ENCODE results near the gene TBX4.

The TBX4 gene

GRCh38 chr17:61464130-61464842 is 12.1 kb downstream of the TBX4 start:
- no peak for DNase-seq (ENCODE audit: low read depth in 2 of 2, low spot score in 1 of 2)

- no peak for DNase-seq (ENCODE audit: low read depth in 2 of 2, low spot score in 1 of 2)
Measured at GRCh38 chr17:61464843-61465180, 12.6 kb downstream of the TBX4 start.

- DNase-seq (ENCODE audit: low read depth in 2 of 2, low spot score in 1 of 2): no peak
Measured at GRCh38 chr17:61465550-61466237, 13.5 kb downstream of the TBX4 start.

- no peak for DNase-seq (ENCODE audit: low read depth in 2 of 2, low spot score in 1 of 2)
Measured at GRCh38 chr17:61466246-61466645, 14.0 kb downstream of the TBX4 start.

GRCh38 chr17:61467416-61468262 is 15.4 kb downstream of the TBX4 start:
- DNase-seq (ENCODE audit: low read depth in 2 of 2, low spot score in 1 of 2): no peak

- no peak for DNase-seq (ENCODE audit: low read depth in 2 of 2, low spot score in 1 of 2)
Measured at GRCh38 chr17:61468263-61468907, 16.2 kb downstream of the TBX4 start.

GRCh38 chr17:61469474-61469873 is 17.3 kb downstream of the TBX4 start:
- no peak for DNase-seq (ENCODE audit: low read depth in 2 of 2, low spot score in 1 of 2)

GRCh38 chr17:61469949-61470348 is 17.7 kb downstream of the TBX4 start:
- no peak for DNase-seq (ENCODE audit: low read depth in 2 of 2, low spot score in 1 of 2)

GRCh38 chr17:61470530-61471136 is 18.4 kb downstream of the TBX4 start:
- DNase-seq (ENCODE audit: low read depth in 2 of 2, low spot score in 1 of 2): no peak

- no peak for DNase-seq (ENCODE audit: low read depth in 2 of 2, low spot score in 1 of 2)
Measured at GRCh38 chr17:61474235-61474927, 22.2 kb downstream of the TBX4 start.

- DNase-seq (ENCODE audit: low read depth in 2 of 2, low spot score in 1 of 2): no peak
Measured at GRCh38 chr17:61474934-61475333, 22.7 kb downstream of the TBX4 start.

GRCh38 chr17:61475726-61476125 is 23.5 kb downstream of the TBX4 start:
- no peak for DNase-seq (ENCODE audit: low read depth in 2 of 2, low spot score in 1 of 2)

- no peak for DNase-seq (ENCODE audit: low read depth in 2 of 2, low spot score in 1 of 2)
Measured at GRCh38 chr17:61476476-61477203, 24.4 kb downstream of the TBX4 start.

GRCh38 chr17:61477204-61477834 is 25.1 kb downstream of the TBX4 start:
- no peak for DNase-seq (ENCODE audit: low read depth in 2 of 2, low spot score in 1 of 2)

- no peak for DNase-seq (ENCODE audit: low read depth in 2 of 2, low spot score in 1 of 2)
Measured at GRCh38 chr17:61478026-61478789, 26.0 kb downstream of the TBX4 start.

- no peak for DNase-seq (ENCODE audit: low read depth in 2 of 2, low spot score in 1 of 2)
Measured at GRCh38 chr17:61478790-61479492, 26.7 kb downstream of the TBX4 start.

GRCh38 chr17:61479493-61480413 is 27.5 kb downstream of the TBX4 start:
- no peak for DNase-seq (ENCODE audit: low read depth in 2 of 2, low spot score in 1 of 2)
